Stimulated activated memory B cell treated with anti-CD40 and anti-IgM and Interleukin-4, amounts not matched to agents 10 μg/mL and 1 μg/mL and 100 μg/mL, for 72 hours (primary cell): ENCODE measurements around the gene MTREX.

Experiments used
- ATAC-seq: fragments of 150-1000 bp; cut with Tn5 transposase; 2 replicates; pipeline ENCODE4 v1.10.0; 2021
- H3K27ac Mint-ChIP-seq: one replicate; pipeline ENCODE4 v1.8.0; 2022; ENCODE audit warnings: mild to moderate bottlenecking, mixed read lengths
- H3K27me3 Mint-ChIP-seq: one replicate; pipeline ENCODE4 v1.8.0; 2022; ENCODE audit warnings: mixed read lengths
- H3K36me3 Mint-ChIP-seq: one replicate; pipeline ENCODE4 v1.8.0; 2022; ENCODE audit warnings: mixed read lengths
- H3K4me1 Mint-ChIP-seq: one replicate; pipeline ENCODE4 v1.8.0; 2022; ENCODE audit warnings: mixed read lengths
- H3K4me3 Mint-ChIP-seq: one replicate; pipeline ENCODE4 v1.8.0; 2022; ENCODE audit warnings: mild to moderate bottlenecking, moderate library complexity, mixed read lengths
- H3K9me3 Mint-ChIP-seq: one replicate; pipeline ENCODE4 v1.8.0; 2022; ENCODE audit warnings: mixed read lengths

MTREX gene

GRCh38 chr5:55416306-55416705 is 108.5 kb downstream of the MTREX start:
- no peaks in the 10 kb centered on the region for H3K27me3 Mint-ChIP-seq
- no peak for ATAC-seq
- no peak overlapping the region for H3K4me3 Mint-ChIP-seq
- H3K36me3 Mint-ChIP-seq, result peaks cover 57% of the 10 kb centered on the region
- H3K27ac Mint-ChIP-seq, result no peak overlapping the region
- H3K9me3 Mint-ChIP-seq, result no peaks in the 10 kb centered on the region
- H3K4me1 Mint-ChIP-seq, result peaks cover 17% of the 10 kb centered on the region

- H3K27ac Mint-ChIP-seq, result no peak overlapping the region
- peaks cover 66% of the 10 kb centered on the region for H3K36me3 Mint-ChIP-seq
- peaks cover 17% of the 10 kb centered on the region for H3K4me1 Mint-ChIP-seq
- no peaks in the 10 kb centered on the region for H3K9me3 Mint-ChIP-seq
- ATAC-seq, result no peak
- no peaks in the 10 kb centered on the region for H3K27me3 Mint-ChIP-seq
- H3K4me3 Mint-ChIP-seq, result no peak overlapping the region
These were observed 111.5 kb downstream of the MTREX start for GRCh38 chr5:55418994-55419968.

DNA sequence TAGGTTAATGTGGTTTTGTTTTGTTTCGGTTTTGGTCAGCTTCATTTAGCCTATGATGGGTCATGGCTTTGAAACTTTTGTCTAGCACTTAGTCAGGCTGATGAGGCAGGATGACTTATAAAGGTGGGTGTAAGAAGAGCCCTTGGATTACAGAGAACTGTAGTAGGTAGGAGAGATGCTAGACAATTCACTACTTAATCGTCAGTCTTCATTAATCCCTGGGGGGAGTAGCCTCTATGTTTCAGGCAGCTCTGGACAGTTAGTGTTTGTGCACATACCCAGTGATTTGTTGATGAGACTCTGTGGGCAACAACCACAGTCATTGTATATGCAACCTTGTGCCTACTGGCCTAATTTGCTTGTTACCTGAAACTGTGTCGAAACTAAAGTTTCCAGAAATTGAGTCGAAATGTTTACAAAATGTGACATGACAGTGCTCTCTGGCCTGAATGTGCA is 113.3 kb downstream of the MTREX start:
- peaks cover 61% of the 10 kb centered on the region for H3K36me3 Mint-ChIP-seq
- H3K4me3 Mint-ChIP-seq, result no peak overlapping the region
- no peaks in the 10 kb centered on the region for H3K27me3 Mint-ChIP-seq
- H3K4me1 Mint-ChIP-seq, result peaks cover 17% of the 10 kb centered on the region
- no peaks in the 10 kb centered on the region for H3K9me3 Mint-ChIP-seq
- peak overlapping the region; percentile 37 for H3K27ac Mint-ChIP-seq
- ATAC-seq, result peak; percentile 97

DNA sequence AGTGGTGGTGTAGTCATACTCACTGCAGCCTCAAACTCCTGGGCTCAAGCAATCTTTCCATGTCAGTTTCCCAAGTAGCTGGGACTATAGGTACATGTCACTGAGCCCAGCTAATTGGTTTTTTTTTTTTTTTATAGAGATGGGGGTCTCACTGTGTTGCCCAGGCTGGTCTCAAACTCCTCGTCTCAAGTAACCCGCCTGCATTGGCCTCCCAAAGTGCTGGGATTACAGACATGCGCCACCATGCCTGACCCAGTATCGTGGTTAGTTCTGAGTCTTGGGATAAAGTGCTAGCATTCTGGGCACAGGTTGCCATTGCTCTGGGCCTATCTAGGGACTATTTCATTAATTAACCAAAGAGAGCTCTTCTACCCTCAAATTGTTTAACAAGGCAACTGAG is 118.7 kb downstream of the MTREX start:
- Mint-ChIP-seq H3K9me3 (peaks cover 9% of the 10 kb centered on the region), H3K27ac (no peak overlapping the region), H3K4me1 (no peaks in the 10 kb centered on the region), H3K36me3 (peaks cover 83% of the 10 kb centered on the region), H3K4me3 (no peak overlapping the region), H3K27me3 (no peaks in the 10 kb centered on the region)
- no peak for ATAC-seq

DNA sequence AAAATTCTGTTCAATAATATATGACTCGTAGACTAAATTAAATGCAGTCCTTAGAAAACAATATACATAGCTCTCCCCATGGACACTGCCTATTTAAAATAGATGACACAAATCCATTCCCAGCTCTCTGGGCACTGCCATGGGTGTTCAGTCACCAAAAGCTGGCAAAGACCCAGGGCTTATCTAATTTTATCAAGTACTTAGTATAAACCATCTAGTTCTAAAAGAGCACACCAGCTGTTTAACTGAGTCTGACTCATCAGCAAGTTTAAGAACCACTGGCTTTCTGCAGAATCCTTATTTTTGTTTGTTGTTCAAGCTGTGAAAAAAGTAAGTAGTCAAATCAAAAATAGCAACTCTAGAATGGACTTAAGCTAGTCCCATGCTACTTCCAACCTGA is 119.4 kb downstream of the MTREX start:
- Mint-ChIP-seq H3K4me3 (no peak overlapping the region), H3K27ac (no peak overlapping the region), H3K4me1 (no peaks in the 10 kb centered on the region), H3K36me3 (peaks cover 89% of the 10 kb centered on the region), H3K27me3 (no peaks in the 10 kb centered on the region), H3K9me3 (peaks cover 11% of the 10 kb centered on the region)
- no peak for ATAC-seq

DNA sequence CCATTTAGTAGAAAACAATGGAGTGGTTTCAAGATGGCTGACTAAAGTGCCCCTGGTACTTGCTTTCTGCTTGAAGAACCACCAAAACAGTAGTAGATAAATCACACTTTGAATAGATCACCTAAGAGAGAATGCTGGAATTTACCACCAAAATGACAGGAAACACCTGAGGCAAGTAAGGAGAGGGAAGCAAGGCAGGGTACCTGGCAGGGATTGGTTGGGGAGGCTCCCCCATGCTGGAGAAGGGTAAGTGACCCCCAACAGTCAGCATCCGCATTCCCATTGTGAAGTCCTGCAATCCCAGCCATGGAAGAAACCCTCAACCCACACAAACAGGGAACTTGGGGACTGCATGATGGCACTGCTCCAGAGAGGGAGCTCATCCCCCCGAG is 121.4 kb downstream of the MTREX start:
- ATAC-seq, result no peak
- peaks cover 90% of the 10 kb centered on the region for H3K36me3 Mint-ChIP-seq
- H3K4me1 Mint-ChIP-seq, result no peaks in the 10 kb centered on the region
- peaks cover 21% of the 10 kb centered on the region for H3K9me3 Mint-ChIP-seq
- H3K27ac Mint-ChIP-seq, result no peak overlapping the region
- H3K4me3 Mint-ChIP-seq, result no peak overlapping the region
- H3K27me3 Mint-ChIP-seq, result no peaks in the 10 kb centered on the region

- Mint-ChIP-seq H3K27me3 (no peaks in the 10 kb centered on the region), H3K4me3 (no peak overlapping the region), H3K4me1 (no peaks in the 10 kb centered on the region), H3K9me3 (peaks cover 23% of the 10 kb centered on the region), H3K36me3 (peaks cover 91% of the 10 kb centered on the region), H3K27ac (no peak overlapping the region)
- ATAC-seq, result no peak
These were observed 121.9 kb downstream of the MTREX start for GRCh38 chr5:55429613-55430253.

DNA sequence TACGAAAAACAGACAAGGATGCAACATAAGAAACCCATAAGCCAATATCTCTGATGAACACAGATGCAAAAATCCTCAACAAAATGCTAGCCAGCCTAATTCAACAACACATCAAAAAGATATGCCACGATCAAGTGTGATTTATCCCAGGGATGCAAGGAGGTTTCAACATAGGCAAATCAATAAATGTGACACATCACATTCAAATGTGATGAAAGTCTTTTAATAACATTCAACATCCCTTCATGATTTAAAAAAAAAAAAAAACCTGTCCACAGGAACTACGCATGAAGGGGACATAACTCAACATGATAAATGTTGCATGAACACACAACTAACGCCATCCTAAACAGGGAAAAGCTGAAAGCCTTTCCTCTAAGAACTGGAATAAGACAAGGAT is 124.8 kb downstream of the MTREX start:
- Mint-ChIP-seq H3K27ac (no peak overlapping the region), H3K36me3 (peaks cover 91% of the 10 kb centered on the region), H3K27me3 (no peaks in the 10 kb centered on the region), H3K4me3 (no peak overlapping the region), H3K4me1 (no peaks in the 10 kb centered on the region), H3K9me3 (peaks cover 31% of the 10 kb centered on the region)
- ATAC-seq, result no peak

DNA sequence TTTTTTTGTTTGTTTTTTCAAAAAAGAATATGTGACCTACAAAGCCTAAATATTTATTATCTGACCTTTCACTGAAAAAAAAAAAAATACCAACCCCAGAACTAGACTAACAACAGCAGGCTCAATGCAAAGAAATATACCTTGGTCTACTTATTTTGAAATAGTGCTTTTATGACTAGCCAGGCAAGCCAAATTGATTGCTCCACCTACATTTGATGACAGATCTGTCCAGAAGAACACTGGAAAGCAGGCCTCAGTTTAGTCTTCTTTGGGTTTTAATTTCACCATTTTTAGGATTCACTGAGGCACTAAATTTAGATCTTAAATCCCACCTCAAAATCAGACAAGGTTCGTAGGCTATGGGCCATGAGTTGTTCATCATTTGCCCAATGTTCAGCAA is 129.7 kb downstream of the MTREX start:
- Mint-ChIP-seq H3K4me1 (peaks cover 10% of the 10 kb centered on the region), H3K36me3 (peaks cover 57% of the 10 kb centered on the region), H3K4me3 (no peak overlapping the region), H3K27me3 (no peaks in the 10 kb centered on the region), H3K27ac (no peak overlapping the region), H3K9me3 (peaks cover 17% of the 10 kb centered on the region)
- ATAC-seq, result no peak

DNA sequence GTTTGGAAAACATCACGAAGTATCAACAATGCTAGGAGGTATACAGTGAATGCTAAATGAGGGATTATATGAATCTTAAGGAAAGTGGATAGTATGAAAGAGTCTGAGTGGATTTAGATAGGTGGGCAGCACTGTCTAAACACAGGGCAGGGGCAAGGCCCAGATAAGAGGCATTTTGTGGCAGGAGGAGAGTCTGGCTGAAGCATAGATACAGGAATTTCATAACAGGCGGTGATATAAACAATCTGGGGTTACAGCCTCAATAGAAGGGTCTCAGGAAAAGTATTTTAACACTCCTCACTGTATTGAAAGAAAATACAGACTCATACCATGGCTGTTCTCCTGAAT is 130.0 kb downstream of the MTREX start:
- Mint-ChIP-seq H3K4me1 (peaks cover 10% of the 10 kb centered on the region), H3K36me3 (peaks cover 53% of the 10 kb centered on the region), H3K4me3 (no peak overlapping the region), H3K27ac (no peak overlapping the region), H3K27me3 (no peaks in the 10 kb centered on the region), H3K9me3 (peaks cover 14% of the 10 kb centered on the region)
- no peak for ATAC-seq

DNA sequence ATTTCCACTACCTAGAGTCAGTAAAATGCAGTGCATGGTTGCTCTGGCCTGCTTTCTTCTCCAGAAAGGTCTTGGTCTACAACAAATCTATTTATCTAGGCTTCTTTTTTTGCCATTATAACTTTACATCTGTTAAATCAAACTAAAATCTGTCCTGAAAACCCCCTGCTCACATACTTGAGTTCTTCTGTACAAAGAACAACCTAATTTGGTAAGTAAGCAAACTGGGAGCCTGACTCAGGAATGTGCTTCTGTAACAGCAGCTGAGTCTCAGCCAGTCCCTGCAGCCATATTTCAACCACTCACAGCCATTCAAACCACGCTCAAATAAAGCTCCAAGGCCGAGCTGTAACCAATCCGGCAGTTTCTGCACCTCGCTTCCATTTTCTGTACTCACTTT is 131.2 kb downstream of the MTREX start:
- H3K27me3 Mint-ChIP-seq, result no peaks in the 10 kb centered on the region
- peaks cover 10% of the 10 kb centered on the region for H3K4me1 Mint-ChIP-seq
- ATAC-seq, result no peak
- peaks cover 44% of the 10 kb centered on the region for H3K36me3 Mint-ChIP-seq
- H3K9me3 Mint-ChIP-seq, result peaks cover 11% of the 10 kb centered on the region
- no peak overlapping the region for H3K4me3 Mint-ChIP-seq
- peak overlapping the region; percentile 80 for H3K27ac Mint-ChIP-seq

GRCh38 chr5:55440188-55440646 is 132.4 kb downstream of the MTREX start:
- H3K27ac Mint-ChIP-seq, result peak overlapping the region; percentile 80
- H3K4me3 Mint-ChIP-seq, result no peak overlapping the region
- H3K36me3 Mint-ChIP-seq, result peaks cover 32% of the 10 kb centered on the region
- peaks cover 3% of the 10 kb centered on the region for H3K9me3 Mint-ChIP-seq
- no peaks in the 10 kb centered on the region for H3K27me3 Mint-ChIP-seq
- no peak for ATAC-seq
- H3K4me1 Mint-ChIP-seq, result peaks cover 10% of the 10 kb centered on the region

DNA sequence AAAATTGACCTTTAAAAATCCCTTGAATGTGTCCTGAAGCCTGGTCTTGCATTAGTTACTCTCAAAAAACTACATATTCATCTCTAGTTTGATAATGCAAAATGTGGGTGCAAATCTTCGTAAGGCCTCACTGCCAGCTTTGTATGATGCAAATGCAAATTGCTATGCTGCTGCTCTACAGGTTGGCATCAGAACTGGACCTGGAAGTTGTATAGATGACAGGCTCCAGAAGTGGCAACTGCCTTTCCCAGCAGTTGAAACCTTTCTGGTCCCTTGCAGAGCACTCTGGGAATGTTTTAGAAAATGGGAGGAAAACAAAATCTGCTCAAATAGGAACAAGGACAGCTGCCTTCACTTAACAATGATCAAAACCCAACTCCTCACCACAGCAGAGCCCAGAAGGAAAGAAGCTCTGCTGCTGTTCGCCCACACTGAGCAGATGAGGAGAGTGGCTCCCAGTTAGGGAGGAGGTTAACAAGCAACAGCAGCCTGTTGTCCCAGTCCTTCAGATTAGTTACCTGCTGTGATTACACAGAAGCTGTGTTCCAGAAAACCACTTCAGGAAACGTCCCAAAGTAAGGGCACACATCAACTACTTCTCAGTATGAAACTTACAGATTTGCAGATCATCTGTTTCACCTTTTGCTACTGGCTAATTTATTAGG is 133.4 kb downstream of the MTREX start:
- H3K36me3 Mint-ChIP-seq, result peaks cover 21% of the 10 kb centered on the region
- ATAC-seq, result no peak
- H3K9me3 Mint-ChIP-seq, result peaks cover 2% of the 10 kb centered on the region
- no peak overlapping the region for H3K4me3 Mint-ChIP-seq
- H3K27me3 Mint-ChIP-seq, result no peaks in the 10 kb centered on the region
- H3K4me1 Mint-ChIP-seq, result peaks cover 10% of the 10 kb centered on the region
- peak overlapping the region; percentile 80 for H3K27ac Mint-ChIP-seq

DNA sequence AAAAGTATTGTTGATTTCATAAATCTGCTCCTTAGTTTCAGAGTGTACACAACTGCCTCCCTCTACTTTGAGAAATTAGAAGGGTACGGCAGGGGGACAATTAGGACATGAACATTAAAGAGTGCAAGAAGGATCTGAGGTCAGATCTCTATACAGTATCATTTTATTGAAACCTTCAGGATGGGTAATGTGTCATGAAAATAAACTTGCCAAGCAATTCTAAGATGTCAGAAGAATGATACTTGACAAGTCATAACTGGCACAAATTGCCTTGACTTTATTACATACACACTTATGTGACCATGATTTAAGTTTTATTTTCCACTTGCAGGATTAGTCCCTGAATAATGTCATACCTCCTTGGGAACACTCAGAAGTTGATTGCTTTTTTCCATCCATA is 134.2 kb downstream of the MTREX start:
- H3K36me3 Mint-ChIP-seq, result peaks cover 17% of the 10 kb centered on the region
- ATAC-seq, result no peak
- H3K27ac Mint-ChIP-seq, result peak overlapping the region; percentile 80
- no peaks in the 10 kb centered on the region for H3K9me3 Mint-ChIP-seq
- no peaks in the 10 kb centered on the region for H3K27me3 Mint-ChIP-seq
- peaks cover 10% of the 10 kb centered on the region for H3K4me1 Mint-ChIP-seq
- no peak overlapping the region for H3K4me3 Mint-ChIP-seq

GRCh38 chr5:55445791-55446190 is 138.0 kb downstream of the MTREX start:
- Mint-ChIP-seq H3K4me1 (no peaks in the 10 kb centered on the region), H3K36me3 (no peaks in the 10 kb centered on the region), H3K27ac (no peak overlapping the region), H3K9me3 (no peaks in the 10 kb centered on the region), H3K27me3 (no peaks in the 10 kb centered on the region), H3K4me3 (no peak overlapping the region)
- no peak for ATAC-seq
